DND-41 (cell line): Measurements from ENCODE around the gene INTU.
"Not testable (repeated sequence)": the region's sequence is repeated elsewhere in the genome, so short reads cannot be mapped to it uniquely, and the experiment has no call there.

Experiments
- ATAC-seq: fragments of 200-7000 bp; cut with Tn5 transposase; 3 replicates; pipeline ENCODE4 v1.9.1; 2021; ENCODE audit warnings: low read depth; ENCODE audit not compliant: insufficient read depth
- DNase-seq: peaks from one replicate; pipeline ENCODE4 v3.0.0-alpha.2; 2020
- H2AFZ ChIP-seq: 2 replicates; pipeline ENCODE4 v1.6.0; 2012; ENCODE audit warnings: low read depth, low read length
- H3K27ac ChIP-seq: 2 replicates; pipeline ENCODE4 v1.5.1; 2012; ENCODE audit warnings: low read length, inconsistent platforms
- H3K27me3 ChIP-seq: fragments of 200-600 bp; sonication (generic); 2 replicates; pipeline ENCODE4 v1.6.0; 2012; ENCODE audit warnings: low read length, mild to moderate bottlenecking, inconsistent platforms; ENCODE audit not compliant: insufficient read depth, poor library complexity
- H3K36me3 ChIP-seq: 2 replicates; pipeline ENCODE4 v1.5.1; 2012; ENCODE audit warnings: low read length, inconsistent platforms; ENCODE audit not compliant: insufficient read depth
- H3K4me1 ChIP-seq: 2 replicates; pipeline ENCODE4 v1.5.1; 2012; ENCODE audit warnings: mild to moderate bottlenecking, low read length; ENCODE audit not compliant: insufficient read depth
- H3K4me2 ChIP-seq: 2 replicates; pipeline ENCODE4 v1.6.0; 2012; ENCODE audit warnings: mild to moderate bottlenecking, moderate library complexity, low read length, inconsistent platforms; ENCODE audit not compliant: insufficient read depth
- H3K4me3 ChIP-seq, 2 experiments: fragments of 200-600 bp in 1 of 2; shearing (Covaris generic) in 1 of 2; 2 replicates each; pipeline ENCODE4 v1.5.1; 2012 to 2016; ENCODE audit warnings: inconsistent platforms in 2 of 2, low read length in 2 of 2, mild to moderate bottlenecking in 2 of 2, low read depth in 1 of 2, moderate library complexity in 1 of 2
- H3K79me2 ChIP-seq: 2 replicates; pipeline ENCODE4 v1.6.0; 2012; ENCODE audit warnings: low read length, inconsistent platforms; ENCODE audit not compliant: insufficient read depth
- H3K9ac ChIP-seq: 2 replicates; pipeline ENCODE4 v1.6.0; 2012; ENCODE audit warnings: low read depth, mild to moderate bottlenecking, inconsistent platforms, low read length, moderate library complexity
- H3K9me3 ChIP-seq: 2 replicates; pipeline ENCODE4 v1.5.1; 2012; ENCODE audit warnings: low read length, moderate library complexity, mild to moderate bottlenecking, inconsistent platforms; ENCODE audit not compliant: insufficient read depth, severe bottlenecking
- H4K20me1 ChIP-seq: 2 replicates; pipeline ENCODE4 v1.6.0; 2012; ENCODE audit warnings: low read length; ENCODE audit not compliant: insufficient read depth
- CTCF ChIP-seq: IDR thresholded peaks from 2 replicates; pipeline ENCODE4 v1.5.1; 2012; ENCODE audit warnings: borderline replicate concordance, low read length, moderate library complexity, mild to moderate bottlenecking; ENCODE audit not compliant: poor library complexity, severe bottlenecking; ENCODE audit errors: extremely low read depth
- EZH2 ChIP-seq: IDR thresholded peaks from 3 replicates; pipeline ENCODE4 v1.6.1; 2012; ENCODE audit warnings: borderline replicate concordance, low read depth, mild to moderate bottlenecking, moderate library complexity, low read length, inconsistent platforms; ENCODE audit not compliant: severe bottlenecking

The INTU gene

DNA sequence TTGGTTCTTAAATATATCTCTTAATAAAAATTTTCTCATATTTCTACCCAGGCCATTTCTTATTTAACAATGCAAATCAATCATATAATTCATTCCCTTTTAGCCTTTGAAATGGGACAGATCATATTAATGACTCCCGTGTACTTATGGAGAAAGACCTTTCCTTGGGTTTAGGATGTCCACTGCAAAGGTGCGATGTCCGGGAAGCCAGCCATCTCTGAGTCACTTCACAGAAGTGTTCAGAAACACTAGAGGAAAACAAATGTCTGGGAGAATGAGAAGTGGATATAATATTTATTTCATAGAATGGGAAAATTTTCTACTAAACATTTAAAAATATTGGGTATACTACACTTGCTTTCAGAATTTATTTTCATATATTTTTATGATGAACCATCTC, 15.3 kb downstream of the INTU start:
- no peak overlapping the region for H3K27ac ChIP-seq
- no peak overlapping the region for H3K4me3 ChIP-seq
- no peaks in the 10 kb centered on the region for H3K9me3 ChIP-seq
- H3K79me2 ChIP-seq: no peaks in the 10 kb centered on the region
- H4K20me1 ChIP-seq: no peaks in the 10 kb centered on the region
- H3K4me1 ChIP-seq: no peaks in the 10 kb centered on the region
- H3K36me3 ChIP-seq: no peaks in the 10 kb centered on the region
- no peak for TF ChIP-seq CTCF
- TF ChIP-seq EZH2: no peak
- DNase-seq (no peak), ATAC-seq (no peak)
- H3K27me3 ChIP-seq: no peaks in the 10 kb centered on the region
- no peak overlapping the region for H3K4me2 ChIP-seq
- no peak overlapping the region for H2AFZ ChIP-seq
- H3K9ac ChIP-seq: no peak overlapping the region

- not testable (repeated sequence) for ATAC-seq, H3K9ac ChIP-seq, H4K20me1 ChIP-seq, H3K27me3 ChIP-seq, H3K9me3 ChIP-seq, H3K79me2 ChIP-seq, H3K36me3 ChIP-seq, H2AFZ ChIP-seq, H3K27ac ChIP-seq
- 0 out of 2 replicates have a peak overlapping the region, but pooled peaks have one; percentile 50 for H3K4me2 ChIP-seq
- H3K4me1 ChIP-seq: peaks cover 11% of the 10 kb centered on the region; the same call in 1 of the 2 replicates
- H3K4me3 ChIP-seq: peak overlapping the region in 1 of 2 experiments; percentile 56; a peak in 2 of 4 replicates
- DNase-seq: peak; percentile 63
Measured at GRCh38 chr4:127655590-127655989, 22.8 kb downstream of the INTU start.

- Histone ChIP-seq H3K36me3 (no peaks in the 10 kb centered on the region), H2AFZ (peak overlapping the region; percentile 48), H3K4me1 (peaks cover 11% of the 10 kb centered on the region; the same call in 1 of the 2 replicates), H3K9me3 (no peaks in the 10 kb centered on the region), H3K4me3 (peak overlapping the region; percentile 32 to 56; a peak in 3 of 4 replicates), H3K79me2 (no peaks in the 10 kb centered on the region), H3K27ac (peak overlapping the region; percentile 47; the same call in 1 of the 2 replicates), H3K4me2 (peak overlapping the region; percentile 50), H3K27me3 (no peaks in the 10 kb centered on the region), H3K9ac (peak overlapping the region; percentile 46), H4K20me1 (no peaks in the 10 kb centered on the region)
- DNase-seq: peak; percentile 25
- TF ChIP-seq EZH2: no peak
- no peak for TF ChIP-seq CTCF
- ATAC-seq: peak; percentile 84
Measured at GRCh38 chr4:127656047-127656680, 23.4 kb downstream of the INTU start.

- H2AFZ ChIP-seq: no peak overlapping the region
- no peaks in the 10 kb centered on the region for H3K27me3 ChIP-seq
- H3K9me3 ChIP-seq: no peaks in the 10 kb centered on the region
- peaks cover 11% of the 10 kb centered on the region; the same call in 1 of the 2 replicates for H3K4me1 ChIP-seq
- H3K9ac ChIP-seq: no peak overlapping the region
- no peak for DNase-seq
- H3K4me3 ChIP-seq: no peak overlapping the region
- H3K36me3 ChIP-seq: no peaks in the 10 kb centered on the region
- no peaks in the 10 kb centered on the region for H3K79me2 ChIP-seq
- no peak for TF ChIP-seq EZH2
- no peak for TF ChIP-seq CTCF
- no peaks in the 10 kb centered on the region for H4K20me1 ChIP-seq
- H3K4me2 ChIP-seq: no peak overlapping the region
- H3K27ac ChIP-seq: no peak overlapping the region
- ATAC-seq: no peak
Measured at GRCh38 chr4:127660284-127660885, 27.6 kb downstream of the INTU start.
